OCI-LY1 (cell line): ENCODE data around the gene PRR11.

Experiments
- H2AFZ ChIP-seq: fragments of 200-600 bp; sonication (generic), shearing (Covaris generic); 2 replicates; pipeline ENCODE4 v1.6.0; 2014; ENCODE audit warnings: antibody characterized with exemption, mild to moderate bottlenecking, low read length
- H3F3A ChIP-seq: fragments of 200-600 bp; sonication (generic), shearing (Covaris generic); 2 replicates; pipeline ENCODE4 v1.6.0; 2014; ENCODE audit warnings: mild to moderate bottlenecking, antibody characterized with exemption, low read length, moderate library complexity; ENCODE audit not compliant: insufficient read depth
- H3K27ac ChIP-seq: fragments of 200-600 bp; sonication (generic); 2 replicates; pipeline ENCODE4 v1.5.1; 2014; ENCODE audit warnings: low read length, mixed run types, mild to moderate bottlenecking, low read depth; ENCODE audit not compliant: poor library complexity, severe bottlenecking
- H3K27me3 ChIP-seq: fragments of 200-600 bp; sonication (generic); 2 replicates; pipeline ENCODE4 v1.6.0; 2014; ENCODE audit warnings: antibody characterized with exemption, mild to moderate bottlenecking, low read length, moderate library complexity; ENCODE audit not compliant: insufficient read depth
- H3K36me3 ChIP-seq: fragments of 200-600 bp; sonication (generic); 2 replicates; pipeline ENCODE4 v1.6.1; 2014; ENCODE audit warnings: mild to moderate bottlenecking, antibody characterized with exemption, low read length, moderate library complexity, mixed read lengths; ENCODE audit not compliant: insufficient read depth
- H3K4me1 ChIP-seq: fragments of 200-600 bp; sonication (generic); 2 replicates; pipeline ENCODE4 v1.5.1; 2014; ENCODE audit warnings: mild to moderate bottlenecking, low read length, moderate library complexity; ENCODE audit not compliant: insufficient read depth, severe bottlenecking
- H3K4me2 ChIP-seq: fragments of 200-600 bp; sonication (generic), shearing (Covaris generic); 2 replicates; pipeline ENCODE4 v1.6.1; 2014; ENCODE audit warnings: low read length
- H3K4me3 ChIP-seq: fragments of 200-600 bp; sonication (generic); 2 replicates; pipeline ENCODE4 v1.5.1; 2014; ENCODE audit warnings: low read length, low read depth, mild to moderate bottlenecking, mixed read lengths; ENCODE audit not compliant: poor library complexity, severe bottlenecking
- H3K79me2 ChIP-seq: fragments of 200-600 bp; shearing (Covaris generic); 2 replicates; pipeline ENCODE4 v1.6.1; 2016; ENCODE audit warnings: mixed run types, low read length, mixed read lengths; ENCODE audit not compliant: insufficient read depth
- H3K9ac ChIP-seq: fragments of 200-600 bp; sonication (generic), shearing (Covaris generic); 2 replicates; pipeline ENCODE4 v1.6.1; 2014; ENCODE audit warnings: mild to moderate bottlenecking, low read length, mixed read lengths
- H3K9me2 ChIP-seq: fragments of 200-600 bp; sonication (generic), shearing (Covaris generic); 2 replicates; pipeline ENCODE4 v1.6.1; 2014; ENCODE audit warnings: low read depth, mild to moderate bottlenecking, low read length, mixed read lengths
- H3K9me3 ChIP-seq: fragments of 200-600 bp; shearing (Covaris generic); 2 replicates; pipeline ENCODE4 v1.6.1; 2014; ENCODE audit warnings: low read length, mixed read lengths
- H4K20me1 ChIP-seq: fragments of 200-600 bp; sonication (generic), shearing (Covaris generic); 2 replicates; pipeline ENCODE4 v1.6.0; 2016; ENCODE audit warnings: mild to moderate bottlenecking, low read length; ENCODE audit not compliant: insufficient read depth
- EZH2 ChIP-seq: fragments of 200-600 bp; sonication (generic), shearing (Covaris generic); IDR thresholded peaks from 2 replicates; pipeline ENCODE4 v1.8.0; 2017; ENCODE audit warnings: borderline replicate concordance, mixed run types, mild to moderate bottlenecking, antibody characterized with exemption, low read length, moderate library complexity, mixed read lengths
- TF ChIP-seq, protein P1 (sequence below): fragments of 200-600 bp; sonication (generic), shearing (Covaris generic); IDR thresholded peaks from 2 replicates; pipeline ENCODE4 v1.5.1; 2017; ENCODE audit warnings: mild to moderate bottlenecking, antibody characterized with exemption, low read length, moderate library complexity, mixed read lengths

PRR11 gene

DNA sequence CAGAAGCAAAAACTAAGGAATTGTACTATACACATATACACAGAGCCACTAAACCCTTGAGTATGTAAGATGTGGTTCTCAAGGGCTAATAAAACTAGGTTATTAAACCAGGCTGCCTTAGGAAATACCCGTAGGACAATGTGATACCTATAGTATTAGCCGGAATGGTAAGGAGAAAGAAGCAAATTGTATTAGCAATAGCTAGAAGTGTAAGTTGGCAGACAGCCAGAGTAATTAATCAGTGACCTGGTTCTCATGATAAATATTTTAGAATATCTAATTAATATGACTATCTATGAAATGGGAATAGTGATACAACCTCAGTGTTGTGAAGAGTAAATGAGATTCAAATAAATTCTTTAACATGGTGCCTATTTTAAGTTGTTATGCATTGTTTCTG is 83.4 kb downstream of the PRR11 start:
- no peaks in the 10 kb centered on the region for H3K27me3 ChIP-seq
- TF ChIP-seq, protein P1, sequence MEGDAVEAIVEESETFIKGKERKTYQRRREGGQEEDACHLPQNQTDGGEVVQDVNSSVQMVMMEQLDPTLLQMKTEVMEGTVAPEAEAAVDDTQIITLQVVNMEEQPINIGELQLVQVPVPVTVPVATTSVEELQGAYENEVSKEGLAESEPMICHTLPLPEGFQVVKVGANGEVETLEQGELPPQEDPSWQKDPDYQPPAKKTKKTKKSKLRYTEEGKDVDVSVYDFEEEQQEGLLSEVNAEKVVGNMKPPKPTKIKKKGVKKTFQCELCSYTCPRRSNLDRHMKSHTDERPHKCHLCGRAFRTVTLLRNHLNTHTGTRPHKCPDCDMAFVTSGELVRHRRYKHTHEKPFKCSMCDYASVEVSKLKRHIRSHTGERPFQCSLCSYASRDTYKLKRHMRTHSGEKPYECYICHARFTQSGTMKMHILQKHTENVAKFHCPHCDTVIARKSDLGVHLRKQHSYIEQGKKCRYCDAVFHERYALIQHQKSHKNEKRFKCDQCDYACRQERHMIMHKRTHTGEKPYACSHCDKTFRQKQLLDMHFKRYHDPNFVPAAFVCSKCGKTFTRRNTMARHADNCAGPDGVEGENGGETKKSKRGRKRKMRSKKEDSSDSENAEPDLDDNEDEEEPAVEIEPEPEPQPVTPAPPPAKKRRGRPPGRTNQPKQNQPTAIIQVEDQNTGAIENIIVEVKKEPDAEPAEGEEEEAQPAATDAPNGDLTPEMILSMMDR = no peak
- TF ChIP-seq EZH2 = no peak
- no peak overlapping the region for H3K4me2 ChIP-seq
- H3K4me3 ChIP-seq = no peak overlapping the region
- no peak overlapping the region for H3K27ac ChIP-seq
- H3K36me3 ChIP-seq = no peaks in the 10 kb centered on the region
- H3K9me2 ChIP-seq = no peaks in the 10 kb centered on the region
- H2AFZ ChIP-seq = no peak overlapping the region
- H3K4me1 ChIP-seq = no peaks in the 10 kb centered on the region
- H4K20me1 ChIP-seq = no peaks in the 10 kb centered on the region
- H3F3A ChIP-seq = no peaks in the 10 kb centered on the region
- H3K9ac ChIP-seq = no peak overlapping the region
- H3K9me3 ChIP-seq = no peaks in the 10 kb centered on the region
- no peaks in the 10 kb centered on the region for H3K79me2 ChIP-seq

DNA sequence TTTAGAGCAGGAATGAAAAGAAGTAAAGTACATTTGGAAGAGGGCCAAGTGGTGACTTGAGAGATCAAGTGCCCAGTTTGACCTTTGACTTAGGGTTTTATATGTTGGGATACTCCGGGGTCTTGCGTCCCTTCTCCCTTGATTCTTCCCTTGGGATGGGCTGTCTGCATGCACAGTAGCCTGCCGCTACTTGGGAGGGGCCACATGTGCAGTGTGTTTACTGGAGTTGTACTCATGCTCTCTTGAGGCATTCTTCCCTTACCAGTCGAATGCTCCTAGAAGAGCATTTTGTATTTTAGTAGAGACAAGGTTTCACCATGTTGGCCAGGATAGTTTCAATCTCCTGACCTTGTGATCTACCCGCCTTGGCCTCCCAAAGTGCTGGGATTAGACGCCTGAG is 88.5 kb downstream of the PRR11 start:
- no peaks in the 10 kb centered on the region for H3K36me3 ChIP-seq
- H3K4me2 ChIP-seq = no peak overlapping the region
- no peak overlapping the region for H3K4me3 ChIP-seq
- no peaks in the 10 kb centered on the region for H3F3A ChIP-seq
- H3K27ac ChIP-seq = no peak overlapping the region
- no peaks in the 10 kb centered on the region for H3K79me2 ChIP-seq
- no peak overlapping the region for H3K9ac ChIP-seq
- no peaks in the 10 kb centered on the region for H3K9me3 ChIP-seq
- no peaks in the 10 kb centered on the region for H3K9me2 ChIP-seq
- no peaks in the 10 kb centered on the region for H3K27me3 ChIP-seq
- H2AFZ ChIP-seq = no peak overlapping the region
- TF ChIP-seq, protein P1 = no peak
- TF ChIP-seq EZH2 = no peak
- H3K4me1 ChIP-seq = no peaks in the 10 kb centered on the region
- no peaks in the 10 kb centered on the region for H4K20me1 ChIP-seq
